Measurements from ENCODE around the gene RAB11FIP4. TPM values are rescaled to one million over a fixed set of nuclear protein-coding genes. Genes with fewer than 3 reads are reported as not detected.

The RAB11FIP4 gene
- total and polyA plus RNA-seq, 7 donors, result 0.66 to 32.5 (median 1.8) TPM

DNA sequence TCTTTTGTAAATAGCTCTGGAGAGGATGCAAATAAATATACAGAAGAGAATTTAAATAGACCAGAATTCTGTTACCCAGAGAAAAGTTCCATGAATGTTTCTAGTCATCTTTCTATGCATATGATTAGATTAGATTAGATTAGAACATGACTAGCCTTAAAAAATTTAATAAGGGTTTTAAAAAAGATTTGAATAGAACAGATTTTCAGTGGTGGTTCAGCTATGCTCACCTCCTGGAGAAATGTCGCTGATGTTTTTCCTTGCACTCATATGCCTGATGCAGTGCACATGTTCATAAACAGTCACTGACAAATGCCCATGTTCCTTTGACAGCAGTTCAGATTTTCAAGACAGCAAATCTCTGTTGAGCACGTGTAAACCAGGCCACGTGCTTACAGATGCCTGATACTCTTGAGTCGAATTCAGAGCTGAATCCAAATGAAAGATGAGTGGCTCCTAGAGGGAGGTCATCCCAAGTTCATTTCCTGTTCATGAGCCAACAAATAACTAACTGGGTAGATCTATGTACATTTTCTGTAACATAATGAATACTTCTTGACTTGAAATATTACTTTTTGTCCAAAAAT is 19.9 kb upstream of the RAB11FIP4 start:
- Histone ChIP-seq H3K9me3 (no peaks in the 10 kb centered on the region), H3K36me3 (peaks cover 0 to 37% (median 0%) of the 10 kb centered on the region in 4 donors), H3K27me3 (no peaks in the 10 kb centered on the region), H3K4me3 (no peak overlapping the region), H3K27ac (no peak overlapping the region), H3K4me1 (peaks cover 0 to 9% (median 3%) of the 10 kb centered on the region in 4 donors)
- 49 to 75% methylated on average over 4 of the region's 4 CpGs for WGBS, 2 donors
- intact Hi-C loops (cut with DNase I), result no loop called here
- no peak for TF ChIP-seq POLR2A (IDR thresholded peaks at IDR 0.05)
- no peak for TF ChIP-seq EP300 (IDR thresholded peaks at IDR 0.05)
- TF ChIP-seq, protein P1, sequence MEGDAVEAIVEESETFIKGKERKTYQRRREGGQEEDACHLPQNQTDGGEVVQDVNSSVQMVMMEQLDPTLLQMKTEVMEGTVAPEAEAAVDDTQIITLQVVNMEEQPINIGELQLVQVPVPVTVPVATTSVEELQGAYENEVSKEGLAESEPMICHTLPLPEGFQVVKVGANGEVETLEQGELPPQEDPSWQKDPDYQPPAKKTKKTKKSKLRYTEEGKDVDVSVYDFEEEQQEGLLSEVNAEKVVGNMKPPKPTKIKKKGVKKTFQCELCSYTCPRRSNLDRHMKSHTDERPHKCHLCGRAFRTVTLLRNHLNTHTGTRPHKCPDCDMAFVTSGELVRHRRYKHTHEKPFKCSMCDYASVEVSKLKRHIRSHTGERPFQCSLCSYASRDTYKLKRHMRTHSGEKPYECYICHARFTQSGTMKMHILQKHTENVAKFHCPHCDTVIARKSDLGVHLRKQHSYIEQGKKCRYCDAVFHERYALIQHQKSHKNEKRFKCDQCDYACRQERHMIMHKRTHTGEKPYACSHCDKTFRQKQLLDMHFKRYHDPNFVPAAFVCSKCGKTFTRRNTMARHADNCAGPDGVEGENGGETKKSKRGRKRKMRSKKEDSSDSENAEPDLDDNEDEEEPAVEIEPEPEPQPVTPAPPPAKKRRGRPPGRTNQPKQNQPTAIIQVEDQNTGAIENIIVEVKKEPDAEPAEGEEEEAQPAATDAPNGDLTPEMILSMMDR (IDR thresholded peaks at IDR 0.05), result no peak
- TF ChIP-seq POLR2AphosphoS5 (IDR thresholded peaks at IDR 0.05), result no peak
- no peak for DNase-seq

DNA sequence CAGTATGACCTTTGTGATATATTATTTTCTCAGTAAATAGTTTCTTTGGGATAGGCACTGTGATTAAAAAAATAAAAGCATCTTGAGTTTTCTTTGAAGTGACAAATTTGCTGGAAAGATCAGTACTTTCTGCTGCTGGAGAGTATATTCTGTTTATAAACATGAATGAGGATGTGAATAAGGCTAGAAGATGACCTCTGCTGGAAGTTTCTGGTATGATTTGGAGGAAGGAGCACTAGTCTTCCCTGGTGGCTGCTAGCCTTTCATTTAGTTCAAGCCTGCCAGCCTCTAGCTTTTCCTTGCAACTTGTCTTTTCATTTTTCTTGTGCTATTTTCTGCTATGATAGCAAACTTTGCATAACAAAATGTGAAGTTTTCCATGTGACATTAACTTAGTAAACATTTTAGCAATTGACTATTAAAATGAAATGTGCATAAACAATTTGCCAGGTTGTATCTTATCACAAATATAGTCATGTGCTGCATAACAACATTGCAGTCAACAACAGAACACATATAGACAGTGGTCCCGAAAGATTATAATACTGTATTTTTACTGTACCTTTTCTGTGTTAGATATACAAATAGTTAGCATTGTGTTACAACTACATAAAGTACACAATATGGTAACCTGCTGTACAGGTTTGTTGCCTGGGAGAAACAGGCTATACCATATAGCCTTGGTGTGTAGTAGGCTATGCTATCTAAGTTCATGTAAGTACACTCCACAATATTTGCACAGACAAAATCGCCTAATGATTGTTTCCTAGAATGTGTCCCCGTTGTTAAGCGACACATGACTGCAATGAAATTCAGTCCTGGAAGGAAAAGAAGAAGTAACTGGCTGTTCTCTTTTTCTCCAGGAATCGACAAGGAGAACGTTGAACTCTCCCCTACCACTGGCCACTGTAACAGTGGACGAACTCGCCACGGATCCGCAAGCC is 18.1 kb upstream of the RAB11FIP4 start:
- intact Hi-C loops (cut with DNase I), result no loop called here
- H3K27ac ChIP-seq, result no peak overlapping the region
- WGBS, 2 donors, result 86 to 87% methylated on average over 10 of the region's 10 CpGs

DNA sequence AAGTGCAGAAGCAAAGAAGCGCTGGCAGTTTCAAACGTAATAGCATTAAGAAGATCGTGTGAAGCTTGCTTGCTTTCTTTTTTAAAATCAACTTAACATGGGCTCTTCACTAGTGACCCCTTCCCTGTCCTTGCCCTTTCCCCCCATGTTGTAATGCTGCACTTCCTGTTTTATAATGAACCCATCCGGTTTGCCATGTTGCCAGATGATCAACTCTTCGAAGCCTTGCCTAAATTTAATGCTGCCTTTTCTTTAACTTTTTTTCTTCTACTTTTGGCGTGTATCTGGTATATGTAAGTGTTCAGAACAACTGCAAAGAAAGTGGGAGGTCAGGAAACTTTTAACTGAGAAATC is 17.4 kb upstream of the RAB11FIP4 start:
- Histone ChIP-seq H3K36me3 (peaks cover 0 to 34% (median 0%) of the 10 kb centered on the region in 4 donors), H3K4me1 (peaks cover 0 to 9% (median 3%) of the 10 kb centered on the region in 4 donors), H3K27me3 (no peaks in the 10 kb centered on the region), H3K27ac (no peak overlapping the region), H3K4me3 (no peak overlapping the region), H3K9me3 (no peaks in the 10 kb centered on the region)
- no peak for DNase-seq
- TF ChIP-seq POLR2A (IDR thresholded peaks at IDR 0.05), result no peak
- TF ChIP-seq, protein P1 (IDR thresholded peaks at IDR 0.05), result no peak
- TF ChIP-seq EP300 (IDR thresholded peaks at IDR 0.05), result no peak
- no peak for TF ChIP-seq POLR2AphosphoS5 (IDR thresholded peaks at IDR 0.05)
- 84 to 86% methylated on average over 6 of the region's 6 CpGs for WGBS, 2 donors
- intact Hi-C loops (cut with DNase I), result no loop called here

More for the DNA sequence above, 18.1 kb upstream of the RAB11FIP4 start:
- Histone ChIP-seq H3K27me3 (no peaks in the 10 kb centered on the region), H3K9me3 (no peaks in the 10 kb centered on the region), H3K4me3 (no peak overlapping the region), H3K4me1 (peaks cover 0 to 9% (median 3%) of the 10 kb centered on the region in 4 donors), H3K36me3 (peaks cover 0 to 34% (median 0%) of the 10 kb centered on the region in 4 donors)
- DNase-seq, result no peak
- TF ChIP-seq POLR2A (IDR thresholded peaks at IDR 0.05), result no peak
- TF ChIP-seq, protein P1 (IDR thresholded peaks at IDR 0.05), result peak in 3 of 4 experiments; percentile 20 to 26 (median 24)

DNA sequence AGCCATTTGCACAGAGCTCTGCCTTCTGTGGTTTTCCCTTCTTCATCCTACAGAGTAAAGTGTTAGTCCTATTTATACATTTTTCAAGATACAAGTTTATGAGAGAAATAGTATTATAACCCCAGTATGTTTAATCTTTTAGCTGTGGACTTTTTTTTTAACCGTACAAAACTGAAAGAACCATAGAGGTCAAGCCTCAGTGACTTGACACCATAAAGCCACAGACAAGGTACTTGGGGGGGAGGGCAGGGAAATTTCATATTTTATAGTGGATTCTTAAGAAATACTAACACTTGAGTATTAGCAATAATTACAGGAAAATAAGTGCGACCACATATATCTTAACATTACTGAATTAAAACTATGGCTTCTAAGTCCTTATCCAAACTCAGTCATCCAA is 17.0 kb upstream of the RAB11FIP4 start:
- intact Hi-C loops (cut with DNase I), result no loop called here
- 84 to 98% methylated on average over 2 of the region's 2 CpGs for WGBS, 2 donors
- peaks cover 0 to 9% (median 3%) of the 10 kb centered on the region in 4 donors for H3K4me1 ChIP-seq

More for the DNA sequence above, 17.0 kb upstream of the RAB11FIP4 start:
- H3K4me3 ChIP-seq, result no peak overlapping the region
- no peak overlapping the region for H3K27ac ChIP-seq
- no peaks in the 10 kb centered on the region for H3K9me3 ChIP-seq
- no peaks in the 10 kb centered on the region for H3K27me3 ChIP-seq
- TF ChIP-seq, protein P1 (IDR thresholded peaks at IDR 0.05), result no peak
- TF ChIP-seq POLR2A (IDR thresholded peaks at IDR 0.05) (no peak), EP300 (IDR thresholded peaks at IDR 0.05) (no peak), POLR2AphosphoS5 (IDR thresholded peaks at IDR 0.05) (no peak)
- H3K36me3 ChIP-seq, result peaks cover 0 to 34% (median 0%) of the 10 kb centered on the region in 4 donors
- DNase-seq, result no peak
